Measurements from ENCODE around the gene SEMA3A.

Gene SEMA3A

GRCh38 chr7:84122582-84123360, 71.8 kb downstream of the SEMA3A start:
- Histone ChIP-seq H3K9ac (ENCODE audit: low read length) (no peak overlapping the region), H4K20me1 (ENCODE audit: low read depth, low read length) (no peaks in the 10 kb centered on the region), H3F3A (ENCODE audit: insufficient read depth) (no peaks in the 10 kb centered on the region), H3K79me2 (ENCODE audit: insufficient read depth, low read length) (no peaks in the 10 kb centered on the region), H3K36me3 (ENCODE audit: low read length) (no peaks in the 10 kb centered on the region), H2AFZ (ENCODE audit: low read depth, low read length, severe bottlenecking) (no peak overlapping the region), H3K4me2 (ENCODE audit: low read depth, low read length, poor library complexity, severe bottlenecking) (no peak overlapping the region), H3K9me3 (ENCODE audit: insufficient read depth, low read length) (no peaks in the 10 kb centered on the region), H3K27me3 (ENCODE audit: low read length) (no peaks in the 10 kb centered on the region), H3K4me3 (ENCODE audit: insufficient read depth, low read length, poor library complexity, severe bottlenecking) (no peak overlapping the region), H3K9me2 (replicated peaks; ENCODE audit: insufficient read depth, low read length) (no peaks in the 10 kb centered on the region), H3K27ac (ENCODE audit: low read depth, low read length) (no peak overlapping the region)
- no peak for TF ChIP-seq CTCF (IDR thresholded peaks at IDR 0.05; ENCODE audit: insufficient read depth, low read length, poor library complexity, severe bottlenecking)
- TF ChIP-seq EZH2phosphoT487 (conservative IDR thresholded peaks at IDR 0.05; ENCODE audit: low read length): no peak

- H3K79me2 ChIP-seq (ENCODE audit: insufficient read depth, low read length): no peaks in the 10 kb centered on the region
- no peaks in the 10 kb centered on the region for H3K9me3 ChIP-seq (ENCODE audit: insufficient read depth, low read length)
- no peaks in the 10 kb centered on the region for H3K9me2 ChIP-seq (replicated peaks; ENCODE audit: insufficient read depth, low read length)
- H3K27me3 ChIP-seq (ENCODE audit: low read length): no peaks in the 10 kb centered on the region
- H3K27ac ChIP-seq (ENCODE audit: low read depth, low read length): no peak overlapping the region
- no peak overlapping the region for H2AFZ ChIP-seq (ENCODE audit: low read depth, low read length, severe bottlenecking)
- H3K4me2 ChIP-seq (ENCODE audit: low read depth, low read length, poor library complexity, severe bottlenecking): no peak overlapping the region
- TF ChIP-seq EZH2phosphoT487 (conservative IDR thresholded peaks at IDR 0.05; ENCODE audit: low read length) (no peak), CTCF (IDR thresholded peaks at IDR 0.05; ENCODE audit: insufficient read depth, low read length, poor library complexity, severe bottlenecking) (no peak)
- H3F3A ChIP-seq (ENCODE audit: insufficient read depth): no peaks in the 10 kb centered on the region
- H3K36me3 ChIP-seq (ENCODE audit: low read length): no peaks in the 10 kb centered on the region
- H3K9ac ChIP-seq (ENCODE audit: low read length): no peak overlapping the region
- H4K20me1 ChIP-seq (ENCODE audit: low read depth, low read length): no peaks in the 10 kb centered on the region
- no peak overlapping the region for H3K4me3 ChIP-seq (ENCODE audit: insufficient read depth, low read length, poor library complexity, severe bottlenecking)
These were observed 77.3 kb downstream of the SEMA3A start for GRCh38 chr7:84117304-84117703.

- H2AFZ ChIP-seq (ENCODE audit: low read depth, low read length, severe bottlenecking): no peak overlapping the region
- H4K20me1 ChIP-seq (ENCODE audit: low read depth, low read length): no peaks in the 10 kb centered on the region
- H3F3A ChIP-seq (ENCODE audit: insufficient read depth): no peaks in the 10 kb centered on the region
- no peaks in the 10 kb centered on the region for H3K9me2 ChIP-seq (replicated peaks; ENCODE audit: insufficient read depth, low read length)
- no peaks in the 10 kb centered on the region for H3K79me2 ChIP-seq (ENCODE audit: insufficient read depth, low read length)
- H3K9me3 ChIP-seq (ENCODE audit: insufficient read depth, low read length): no peaks in the 10 kb centered on the region
- H3K4me3 ChIP-seq (ENCODE audit: insufficient read depth, low read length, poor library complexity, severe bottlenecking): no peak overlapping the region
- H3K27me3 ChIP-seq (ENCODE audit: low read length): no peaks in the 10 kb centered on the region
- TF ChIP-seq EZH2phosphoT487 (conservative IDR thresholded peaks at IDR 0.05; ENCODE audit: low read length) (no peak), CTCF (IDR thresholded peaks at IDR 0.05; ENCODE audit: insufficient read depth, low read length, poor library complexity, severe bottlenecking) (no peak)
- H3K27ac ChIP-seq (ENCODE audit: low read depth, low read length): no peak overlapping the region
- H3K36me3 ChIP-seq (ENCODE audit: low read length): no peaks in the 10 kb centered on the region
- H3K9ac ChIP-seq (ENCODE audit: low read length): no peak overlapping the region
- H3K4me2 ChIP-seq (ENCODE audit: low read depth, low read length, poor library complexity, severe bottlenecking): no peak overlapping the region
These were observed 80.4 kb downstream of the SEMA3A start for GRCh38 chr7:84113906-84114850.

Measured in SU-DHL-6 (cell line).